BLaER1 treated with 17β-estradiol and CSF1 and Interleukin-3, amounts not matched to agents 10 nM and 100 nM (cell line): ENCODE measurements around the gene MTNR1B.
A peak's percentile ranks its signal among the peaks of the same experiment; 100 is the strongest.

Experiments
- H3K27ac ChIP-seq, 11 experiments: shearing (Covaris generic); formaldehyde crosslinking; 2 replicates each; pipeline ENCODE4 v1.8.1; 2022
- H3K27me3 ChIP-seq, 11 experiments: shearing (Covaris generic); formaldehyde crosslinking; 2 replicates each; pipeline ENCODE4 v1.8.1; 2022
- H3K36me3 ChIP-seq, 11 experiments: shearing (Covaris generic); formaldehyde crosslinking; 2 replicates each; pipeline ENCODE4 v1.8.1; 2022
- H3K4me1 ChIP-seq, 10 experiments: shearing (Covaris generic); formaldehyde crosslinking; 2 replicates each; pipeline ENCODE4 v1.8.1; 2022
- H3K4me2 ChIP-seq, 11 experiments: shearing (Covaris generic); formaldehyde crosslinking; 2 replicates each; pipeline ENCODE4 v1.8.1; 2022
- H3K4me3 ChIP-seq, 10 experiments: shearing (Covaris generic); formaldehyde crosslinking; 2 replicates each; pipeline ENCODE4 v1.8.1; 2022
- H3K9ac ChIP-seq, 11 experiments: shearing (Covaris generic); formaldehyde crosslinking; 2 replicates each; pipeline ENCODE4 v1.8.1; 2022
- H3K9me3 ChIP-seq, 11 experiments: shearing (Covaris generic); formaldehyde crosslinking; replicated peaks in 1 of 11; 2 replicates each; pipeline ENCODE4 v1.8.1; 2022
- H4K20me1 ChIP-seq, 11 experiments: shearing (Covaris generic); formaldehyde crosslinking; 2 replicates each; pipeline ENCODE4 v1.8.1; 2022
- Cebpa-rat ChIP-seq, 11 experiments: shearing (Covaris generic); IDR thresholded peaks; 2 replicates each; pipeline ENCODE4 v1.8.1; 2022

The MTNR1B gene

DNA sequence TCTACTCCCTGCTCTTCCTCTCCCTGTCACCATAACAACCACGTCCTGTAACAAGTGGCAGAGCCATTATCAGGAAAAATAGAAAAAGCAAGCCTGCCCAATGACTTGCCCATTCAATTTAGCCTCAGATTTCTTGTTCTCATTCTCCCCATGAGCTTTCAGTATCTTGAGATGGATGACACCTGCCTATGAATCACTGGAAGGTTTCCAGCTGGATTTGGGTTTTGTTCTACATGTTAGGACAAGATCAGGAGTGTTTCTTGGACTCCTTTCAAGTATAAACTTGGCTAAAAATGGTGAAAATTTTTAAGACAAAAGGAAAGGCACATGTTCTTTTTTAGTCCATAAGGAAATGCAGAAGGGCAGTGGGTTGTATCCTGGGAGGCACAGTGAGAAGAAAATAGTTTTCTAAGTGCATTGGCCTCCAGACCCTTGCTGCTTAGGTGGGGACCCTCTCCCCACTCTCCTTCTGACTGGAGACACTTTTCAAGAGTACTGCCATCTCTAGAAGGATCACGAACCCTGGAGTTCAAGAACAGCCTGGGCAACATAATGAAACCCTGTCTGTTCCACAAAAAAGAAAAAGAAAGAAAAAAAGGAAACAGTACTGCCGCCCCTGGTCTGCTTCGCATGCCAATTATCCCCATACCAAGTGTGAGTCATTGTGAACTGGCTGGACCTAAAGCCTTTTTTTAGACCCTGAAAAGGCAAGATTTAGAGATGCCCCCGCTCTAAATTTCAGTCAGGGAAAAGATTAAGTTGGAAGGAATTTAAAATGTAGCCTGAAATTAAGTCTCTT is 51.0 kb downstream of the MTNR1B start:
- H3K4me3 ChIP-seq = no peak overlapping the region
- no peaks in the 10 kb centered on the region for H3K36me3 ChIP-seq
- no peak for TF ChIP-seq Cebpa-rat (IDR thresholded peaks at IDR 0.05)
- H3K27me3 ChIP-seq = no peaks in the 10 kb centered on the region
- no peaks in the 10 kb centered on the region for H4K20me1 ChIP-seq
- H3K4me1 ChIP-seq = peaks cover 0 to 15% (median 2%) of the 10 kb centered on the region in 10 experiments; a peak in 7 of 20 replicates
- peak overlapping the region in 3 of 11 experiments; percentile 32 to 54 (median 48); a peak in 6 of 22 replicates for H3K4me2 ChIP-seq
- peaks cover 0 to 19% (median 9%) of the 10 kb centered on the region in 11 experiments; a peak in 9 of 22 replicates for H3K9me3 ChIP-seq
- no peak overlapping the region for H3K27ac ChIP-seq
- H3K9ac ChIP-seq = no peak overlapping the region

DNA sequence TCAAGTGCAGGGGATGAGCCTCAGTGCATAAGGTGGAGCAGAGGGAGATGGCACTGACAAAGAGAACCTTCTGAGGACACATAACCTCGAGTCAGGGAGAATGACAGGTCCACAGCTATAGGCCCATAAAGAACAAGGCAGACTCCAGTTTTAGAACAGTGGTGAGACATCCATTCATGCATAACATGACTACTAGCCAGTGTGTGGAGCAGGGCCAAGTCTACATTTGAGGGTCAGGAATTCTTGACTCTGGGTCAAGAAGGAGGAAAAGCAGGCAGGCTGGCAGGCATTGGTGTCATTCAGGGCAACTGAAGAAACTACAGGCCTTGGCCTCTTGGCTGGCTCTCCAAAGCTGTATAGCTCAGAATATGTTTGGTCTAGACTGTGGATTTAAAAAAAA is 54.9 kb downstream of the MTNR1B start:
- Histone ChIP-seq H3K4me2 (no peak overlapping the region), H3K9me3 (no peaks in the 10 kb centered on the region), H4K20me1 (no peaks in the 10 kb centered on the region)

DNA sequence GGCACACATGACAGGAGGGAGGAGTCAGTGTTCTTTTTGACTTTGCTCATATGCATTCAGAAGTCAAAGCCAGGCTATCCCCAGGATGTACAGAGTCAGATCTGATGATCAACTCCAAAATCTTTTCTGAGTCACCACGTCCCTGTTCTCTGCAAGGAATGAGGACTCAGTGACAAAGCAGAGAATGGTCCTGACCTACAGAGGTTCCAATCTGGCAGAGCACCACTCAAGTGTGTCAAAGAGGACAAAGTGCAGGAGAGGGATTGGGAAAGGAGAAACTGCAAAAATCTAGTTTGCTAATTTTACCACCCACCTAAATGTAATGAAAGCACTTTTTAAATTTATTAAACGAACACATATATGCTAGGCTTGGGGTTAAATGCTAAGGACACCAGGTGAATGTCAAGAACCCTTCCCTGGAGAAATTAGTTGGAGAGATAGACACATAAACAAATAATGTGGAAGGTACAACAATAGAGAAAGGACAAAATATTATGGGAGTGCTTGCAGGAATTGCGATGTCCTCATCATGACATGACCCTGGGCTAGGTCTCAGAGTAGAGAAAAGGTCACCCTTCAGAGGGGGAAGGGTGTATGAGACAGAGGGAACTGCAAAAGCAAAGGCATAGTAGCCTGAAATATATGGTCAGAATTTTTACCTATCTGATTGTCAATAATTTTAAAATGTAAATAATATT is 56.3 kb downstream of the MTNR1B start:
- TF ChIP-seq Cebpa-rat (IDR thresholded peaks at IDR 0.05) = no peak
- peaks cover 0 to 7% (median 0%) of the 10 kb centered on the region in 10 experiments; a peak in 7 of 20 replicates for H3K4me1 ChIP-seq
- no peak overlapping the region for H3K4me3 ChIP-seq
- H3K27me3 ChIP-seq = no peaks in the 10 kb centered on the region
- H3K9me3 ChIP-seq = no peaks in the 10 kb centered on the region
- no peak overlapping the region for H3K9ac ChIP-seq
- H4K20me1 ChIP-seq = no peaks in the 10 kb centered on the region
- H3K27ac ChIP-seq = no peak overlapping the region
- H3K36me3 ChIP-seq = no peaks in the 10 kb centered on the region
- no peak overlapping the region for H3K4me2 ChIP-seq

More for the DNA sequence above, 54.9 kb downstream of the MTNR1B start:
- peaks cover 0 to 15% (median 2%) of the 10 kb centered on the region in 10 experiments; a peak in 7 of 20 replicates for H3K4me1 ChIP-seq
- H3K27ac ChIP-seq = no peak overlapping the region
- no peaks in the 10 kb centered on the region for H3K27me3 ChIP-seq
- H3K4me3 ChIP-seq = no peak overlapping the region
- no peak overlapping the region for H3K9ac ChIP-seq
- no peak for TF ChIP-seq Cebpa-rat (IDR thresholded peaks at IDR 0.05)
- H3K36me3 ChIP-seq = no peaks in the 10 kb centered on the region

DNA sequence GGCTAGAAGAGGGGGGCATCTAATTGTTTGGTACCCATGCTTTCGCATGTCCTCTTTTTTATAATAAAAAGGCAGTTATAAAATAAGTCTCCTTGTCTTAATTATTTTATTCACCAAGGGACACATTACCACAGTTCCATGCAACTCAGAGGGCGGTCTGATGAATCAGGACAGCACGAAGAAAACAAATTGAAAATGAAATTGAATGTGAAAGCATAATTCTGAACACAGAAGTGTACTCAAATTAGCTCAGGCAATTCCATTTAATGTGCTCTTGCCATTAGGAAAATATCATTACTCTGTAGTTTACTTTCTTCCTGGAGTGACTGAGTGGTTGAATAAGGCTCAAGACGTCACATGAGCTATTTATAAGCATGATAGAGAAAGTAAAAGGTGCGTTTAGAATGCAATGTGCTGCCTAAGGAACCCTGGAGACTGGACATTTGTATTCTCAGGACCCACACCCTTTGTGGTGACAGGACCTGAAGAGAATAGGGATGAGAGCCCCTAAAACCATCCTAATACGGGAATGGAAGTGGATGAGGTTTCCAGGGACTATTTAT is 59.6 kb downstream of the MTNR1B start:
- Histone ChIP-seq H3K27ac (no peak overlapping the region), H4K20me1 (no peaks in the 10 kb centered on the region; a peak in 1 of 22 replicates), H3K27me3 (no peaks in the 10 kb centered on the region), H3K4me1 (peaks cover 0 to 10% (median 0%) of the 10 kb centered on the region in 10 experiments; a peak in 5 of 20 replicates), H3K36me3 (no peaks in the 10 kb centered on the region), H3K4me2 (no peak overlapping the region), H3K9me3 (no peaks in the 10 kb centered on the region), H3K4me3 (no peak overlapping the region), H3K9ac (no peak overlapping the region)
- TF ChIP-seq Cebpa-rat (IDR thresholded peaks at IDR 0.05) = no peak

DNA sequence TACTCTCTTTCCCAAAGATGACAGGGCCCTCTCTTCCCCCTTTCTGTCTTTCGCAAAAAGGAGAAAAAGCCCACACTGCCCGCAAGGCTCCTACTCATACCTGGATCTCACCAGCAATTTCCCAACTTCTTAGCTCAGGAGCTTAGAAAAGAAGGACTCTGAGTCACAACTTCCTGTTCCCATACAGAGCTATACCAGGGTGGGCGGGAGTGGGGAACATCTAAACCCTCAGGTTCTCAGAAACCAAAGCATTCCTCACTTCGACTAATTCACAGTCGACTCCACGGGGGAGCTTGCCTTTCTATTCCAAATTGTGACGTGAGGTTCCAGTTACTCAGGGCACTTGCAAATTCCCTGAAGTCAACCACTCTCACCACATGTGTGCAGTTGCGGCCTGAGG is 61.9 kb downstream of the MTNR1B start:
- Histone ChIP-seq H3K9me3 (no peaks in the 10 kb centered on the region), H3K36me3 (no peaks in the 10 kb centered on the region), H3K4me2 (peak overlapping the region in 3 of 11 experiments; percentile 22 to 70 (median 60); a peak in 5 of 22 replicates), H4K20me1 (no peaks in the 10 kb centered on the region; a peak in 1 of 22 replicates), H3K27me3 (no peaks in the 10 kb centered on the region), H3K4me3 (no peak overlapping the region), H3K27ac (no peak overlapping the region), H3K4me1 (peaks cover 0 to 10% (median 0%) of the 10 kb centered on the region in 10 experiments; a peak in 4 of 20 replicates), H3K9ac (no peak overlapping the region)
- no peak for TF ChIP-seq Cebpa-rat (IDR thresholded peaks at IDR 0.05)
